GM19239 (cell line): Measurements from ENCODE around the gene TANC1.

ENCODE experiments used
- DNase-seq: peaks from one replicate; pipeline ENCODE4 v3.0.0; 2011; ENCODE audit warnings: low spot score; ENCODE audit not compliant: insufficient read length
- FAIRE-seq: peaks from 2 replicates; lab custom pipeline; 2011; peaks lifted over from hg19 to GRCh38; lab: Jason Lieb, UNC

TANC1 gene

GRCh38 chr2:158993030-158993429 lies 24.6 kb downstream of the TANC1 start:
- no peak for DNase-seq
- FAIRE-seq, result no peak

- DNase-seq (no peak), FAIRE-seq (no peak)
Observed at GRCh38 chr2:158993721-158994587, 25.5 kb downstream of the TANC1 start.

GRCh38 chr2:158994920-158995676 lies 26.7 kb downstream of the TANC1 start:
- FAIRE-seq (no peak), DNase-seq (no peak)

GRCh38 chr2:158995677-158996049 lies 27.2 kb downstream of the TANC1 start:
- FAIRE-seq, result no peak

GRCh38 chr2:158996378-158996993 lies 28.0 kb downstream of the TANC1 start:
- DNase-seq (no peak), FAIRE-seq (no peak)

More at GRCh38 chr2:158995677-158996049, 27.2 kb downstream of the TANC1 start:
- DNase-seq, result no peak

GRCh38 chr2:158997037-158997790 lies 28.8 kb downstream of the TANC1 start:
- no peak for DNase-seq
- FAIRE-seq, result no peak

- FAIRE-seq (no peak), DNase-seq (no peak)
Observed at GRCh38 chr2:158998551-158999248, 30.3 kb downstream of the TANC1 start.

GRCh38 chr2:158999458-158999857 lies 31.0 kb downstream of the TANC1 start:
- FAIRE-seq (no peak), DNase-seq (no peak)

GRCh38 chr2:159000072-159000471 lies 31.6 kb downstream of the TANC1 start:
- FAIRE-seq (no peak), DNase-seq (no peak)

GRCh38 chr2:159002462-159003111 lies 34.1 kb downstream of the TANC1 start:
- DNase-seq (no peak), FAIRE-seq (no peak)

GRCh38 chr2:159003555-159003954 lies 35.1 kb downstream of the TANC1 start:
- FAIRE-seq (no peak), DNase-seq (no peak)

GRCh38 chr2:159004849-159005248 lies 36.4 kb downstream of the TANC1 start:
- FAIRE-seq (no peak), DNase-seq (no peak)

- DNase-seq (no peak), FAIRE-seq (no peak)
Observed at GRCh38 chr2:159009940-159010339, 41.5 kb downstream of the TANC1 start.

- FAIRE-seq (no peak), DNase-seq (no peak)
Observed at GRCh38 chr2:159010340-159010739, 41.9 kb downstream of the TANC1 start.

GRCh38 chr2:159010963-159011362 lies 42.5 kb downstream of the TANC1 start:
- FAIRE-seq (no peak), DNase-seq (no peak)

GRCh38 chr2:159012142-159012541 lies 43.7 kb downstream of the TANC1 start:
- no peak for DNase-seq
- no peak for FAIRE-seq

- FAIRE-seq, result no peak
Observed at GRCh38 chr2:159013103-159013502, 44.7 kb downstream of the TANC1 start.

GRCh38 chr2:159015174-159015573 lies 46.7 kb downstream of the TANC1 start:
- FAIRE-seq, result no peak

More at GRCh38 chr2:159013103-159013502, 44.7 kb downstream of the TANC1 start:
- no peak for DNase-seq

GRCh38 chr2:159015823-159016222 lies 47.4 kb downstream of the TANC1 start:
- FAIRE-seq, result no peak
- no peak for DNase-seq

More at GRCh38 chr2:159015174-159015573, 46.7 kb downstream of the TANC1 start:
- no peak for DNase-seq
